Mammary epithelial cell (primary cell): Measurements from ENCODE around the gene TEAD2.

ENCODE experiments used
- CTCF ChIP-seq, 2 donors: IDR thresholded peaks in 1 of 2; conservative IDR thresholded peaks in 1 of 2; 2 replicates each; pipeline ENCODE4 v1.5.1; 2011 to 2012; ENCODE audit warnings: inconsistent platforms in 2 of 2, low read length in 2 of 2, mild to moderate bottlenecking in 2 of 2, control low read depth in 1 of 2, low read depth in 1 of 2; ENCODE audit not compliant: insufficient read depth in 1 of 2; ENCODE audit errors: extremely low read depth in 1 of 2
- EZH2 ChIP-seq: IDR thresholded peaks from 2 replicates; pipeline ENCODE4 v1.6.1; 2012; ENCODE audit warnings: low read length, inconsistent platforms, borderline replicate concordance

GRCh38 chr19:49316284-49316683 lies 45.9 kb downstream of the TEAD2 start:
- TF ChIP-seq CTCF (conservative IDR thresholded peaks at IDR 0.05 in 1 of 2, IDR thresholded peaks at IDR 0.05 in 1 of 2; ENCODE audit: extremely low read depth in 1 of 2, insufficient read depth in 1 of 2, low read depth in 1 of 2, low read length in 2 of 2), result no peak
- TF ChIP-seq EZH2, result no peak
